Colonic mucosa (tissue), 4 donors: Measurements from ENCODE around the gene DHRS7C. TPM values are rescaled to one million over a fixed set of nuclear protein-coding genes. Genes with fewer than 3 reads are reported as not detected.

Source experiments
- DNase-seq: peaks from one replicate; pipeline ENCODE4 v3.0.0-alpha.2; 2020
- H3K27ac ChIP-seq: fragments of 200-600 bp; one replicate; pipeline ENCODE4 v1.8.0; 2021
- H3K27me3 ChIP-seq: fragments of 200-600 bp; one replicate; pipeline ENCODE4 v1.8.0; 2021
- H3K36me3 ChIP-seq: fragments of 200-600 bp; one replicate; pipeline ENCODE4 v1.8.0; 2021
- H3K4me1 ChIP-seq: fragments of 200-600 bp; one replicate; pipeline ENCODE4 v1.8.0; 2021; ENCODE audit warnings: mild to moderate bottlenecking
- H3K4me3 ChIP-seq: fragments of 200-600 bp; one replicate; pipeline ENCODE4 v1.8.0; 2021
- H3K9ac ChIP-seq, 2 donors: one replicate each; pipeline ENCODE4 v1.7.0; 2013; ENCODE audit warnings: control low read depth in 2 of 2, low read depth in 2 of 2, low read length in 2 of 2
- H3K9me3 ChIP-seq: fragments of 200-600 bp; one replicate; pipeline ENCODE4 v1.8.0; 2021
- CTCF ChIP-seq: fragments of 200-600 bp; IDR thresholded peaks from one replicate; pipeline ENCODE4 v1.8.0; 2022; ENCODE audit warnings: antibody characterized with exemption, mild to moderate bottlenecking
- intact Hi-C: fragments of 100-400 bp; cut with DNase I; formaldehyde crosslinking; loops from one replicate; pipeline ENCODE4 v1.14.1; 2022
- total RNA-seq, 2 donors: library from RNA; stranded (reverse); fragmentation: NEBNext Ultra II Directional in 1 of 2; extraction: Animal tissue kit (Norgen Biotek cat#: 25700) in 1 of 2; gene quantifications; one replicate each; pipeline ENCODE4 v1.2.1, GENCODE V29; 2021
- donor health status: healthy.
- donor health status: DM: no; HTN: no; CAD: no.
- donor health status: DM: no; HTN: no; CAD: no.

Gene DHRS7C
- total RNA-seq, 2 donors from 2014 or later: 0.40 TPM; not detected in 1

GRCh38 chr17:9809409-9809808, 18.0 kb upstream of the DHRS7C start:
- intact Hi-C loops: no loop called here

GRCh38 chr17:9806699-9807098, 15.3 kb upstream of the DHRS7C start:
- H3K9ac ChIP-seq: no peak overlapping the region
- no peak for TF ChIP-seq CTCF
- intact Hi-C loops: no loop called here

More at GRCh38 chr17:9809409-9809808, 18.0 kb upstream of the DHRS7C start:
- H3K4me3 ChIP-seq: no peak overlapping the region
- H3K9ac ChIP-seq: no peak overlapping the region
- no peaks in the 10 kb centered on the region for H3K36me3 ChIP-seq
- no peaks in the 10 kb centered on the region for H3K4me1 ChIP-seq
- DNase-seq: no peak
- H3K27me3 ChIP-seq: no peaks in the 10 kb centered on the region
- TF ChIP-seq CTCF: no peak
- H3K27ac ChIP-seq: no peak overlapping the region
- H3K9me3 ChIP-seq: no peaks in the 10 kb centered on the region

GRCh38 chr17:9805769-9806168, 14.4 kb upstream of the DHRS7C start:
- H3K27me3 ChIP-seq: no peaks in the 10 kb centered on the region
- H3K9ac ChIP-seq: no peak overlapping the region
- TF ChIP-seq CTCF: no peak
- no peak for DNase-seq
- no peak overlapping the region for H3K27ac ChIP-seq
- intact Hi-C loops: no loop called here
- H3K9me3 ChIP-seq: no peaks in the 10 kb centered on the region
- no peaks in the 10 kb centered on the region for H3K36me3 ChIP-seq
- H3K4me3 ChIP-seq: no peak overlapping the region
- H3K4me1 ChIP-seq: no peaks in the 10 kb centered on the region

More at GRCh38 chr17:9806699-9807098, 15.3 kb upstream of the DHRS7C start:
- no peaks in the 10 kb centered on the region for H3K36me3 ChIP-seq
- H3K27ac ChIP-seq: no peak overlapping the region
- no peak overlapping the region for H3K4me3 ChIP-seq
- H3K9me3 ChIP-seq: no peaks in the 10 kb centered on the region
- no peaks in the 10 kb centered on the region for H3K4me1 ChIP-seq
- H3K27me3 ChIP-seq: no peaks in the 10 kb centered on the region
- DNase-seq: no peak

- no peaks in the 10 kb centered on the region for H3K4me1 ChIP-seq
Observed at GRCh38 chr17:9802697-9803096, 11.3 kb upstream of the DHRS7C start.

GRCh38 chr17:9802294-9802693, 10.9 kb upstream of the DHRS7C start:
- Histone ChIP-seq H3K27ac (no peak overlapping the region), H3K27me3 (no peaks in the 10 kb centered on the region), H3K36me3 (no peaks in the 10 kb centered on the region), H3K9ac (no peak overlapping the region), H3K9me3 (no peaks in the 10 kb centered on the region), H3K4me1 (no peaks in the 10 kb centered on the region), H3K4me3 (no peak overlapping the region)
- no peak for DNase-seq
- intact Hi-C loops: no loop called here
- no peak for TF ChIP-seq CTCF

More at GRCh38 chr17:9802697-9803096, 11.3 kb upstream of the DHRS7C start:
- DNase-seq: no peak
- no peak overlapping the region for H3K4me3 ChIP-seq
- H3K9me3 ChIP-seq: no peaks in the 10 kb centered on the region
- H3K27me3 ChIP-seq: no peaks in the 10 kb centered on the region
- no peaks in the 10 kb centered on the region for H3K36me3 ChIP-seq
- no peak for TF ChIP-seq CTCF
- no peak overlapping the region for H3K9ac ChIP-seq
- intact Hi-C loops: no loop called here
- H3K27ac ChIP-seq: no peak overlapping the region
